ENCODE measurements around the gene RNF183. TPM values are rescaled to one million over a fixed set of nuclear protein-coding genes. Genes with fewer than 3 reads are reported as not detected.

RNF183 gene
- total and polyA plus RNA-seq, 2 of the 4 experiments (the other 2 are of a cell fraction): not detected

DNA sequence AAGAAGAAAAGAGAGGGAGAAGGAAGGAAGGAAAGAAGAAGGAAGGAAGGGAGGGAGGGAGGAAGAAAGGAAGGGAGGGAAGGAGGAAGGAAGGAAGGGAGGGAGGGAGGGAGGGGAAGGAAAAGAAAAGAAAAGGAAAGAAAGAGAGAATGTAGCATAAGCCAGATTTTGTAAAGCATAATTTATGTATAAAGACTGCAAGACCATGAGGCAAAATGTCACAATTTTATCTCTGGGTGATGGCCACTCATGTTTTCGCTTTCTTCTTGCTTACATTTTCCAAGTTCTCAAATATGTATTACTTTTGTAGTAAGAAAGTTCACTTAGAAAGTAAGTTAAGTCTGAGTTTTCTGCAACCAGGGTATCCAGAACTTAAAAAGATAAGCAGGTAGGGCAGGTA, 3.4 kb upstream of the RNF183 start:
- no peak overlapping the region for H3K14ac ChIP-seq (replicated peaks; ENCODE audit: low read depth, low read length)
- H3K79me1 ChIP-seq (ENCODE audit: low read depth in 1 of 2, low read length in 2 of 2): no peaks in the 10 kb centered on the region
- intact Hi-C loops (cut with micrococcal nuclease) (no loop called here), dilution Hi-C loops (cut with HindIII; ENCODE audit: low sequenced_read_pairs, unreplicated experiment) (no loop called here), in situ Hi-C loops (cut with MboI; ENCODE audit: low sequenced_read_pairs) (loop anchor here (10.0 kb wide), 1 partner anchor 348 kb away; no protein-coding TSS in a partner anchor)
- no peak overlapping the region for H3K4me3 ChIP-seq (ENCODE audit: insufficient read depth, low read depth, low read length)
- H4K5ac ChIP-seq (ENCODE audit: low read depth, low read length): no peak overlapping the region
- CTCF ChIA-PET: no interaction called here
- no peak overlapping the region for H2BK20ac ChIP-seq (ENCODE audit: low read depth, low read length)
- ATAC-seq (ENCODE audit: low read depth) (no peak), DNase-seq (no peak)
- H3K4me1 ChIP-seq (ENCODE audit: control insufficient read depth, insufficient read depth, low read length): no peaks in the 10 kb centered on the region
- H3K4ac ChIP-seq (ENCODE audit: low read depth, low read length): no peak overlapping the region
- no peaks in the 10 kb centered on the region for H3K9me1 ChIP-seq (ENCODE audit: insufficient read depth, low read length)
- H2AK9ac ChIP-seq (replicated peaks; ENCODE audit: low read depth, low read length, poor library complexity): no peak overlapping the region
- POLR2A ChIA-PET (ENCODE audit: unreplicated experiment): no interaction called here
- no peak overlapping the region for H3K9ac ChIP-seq (ENCODE audit: low read depth, low read length)
- no peak overlapping the region for H3K4me2 ChIP-seq (ENCODE audit: low read depth, low read length)
- TF ChIP-seq, protein P1, sequence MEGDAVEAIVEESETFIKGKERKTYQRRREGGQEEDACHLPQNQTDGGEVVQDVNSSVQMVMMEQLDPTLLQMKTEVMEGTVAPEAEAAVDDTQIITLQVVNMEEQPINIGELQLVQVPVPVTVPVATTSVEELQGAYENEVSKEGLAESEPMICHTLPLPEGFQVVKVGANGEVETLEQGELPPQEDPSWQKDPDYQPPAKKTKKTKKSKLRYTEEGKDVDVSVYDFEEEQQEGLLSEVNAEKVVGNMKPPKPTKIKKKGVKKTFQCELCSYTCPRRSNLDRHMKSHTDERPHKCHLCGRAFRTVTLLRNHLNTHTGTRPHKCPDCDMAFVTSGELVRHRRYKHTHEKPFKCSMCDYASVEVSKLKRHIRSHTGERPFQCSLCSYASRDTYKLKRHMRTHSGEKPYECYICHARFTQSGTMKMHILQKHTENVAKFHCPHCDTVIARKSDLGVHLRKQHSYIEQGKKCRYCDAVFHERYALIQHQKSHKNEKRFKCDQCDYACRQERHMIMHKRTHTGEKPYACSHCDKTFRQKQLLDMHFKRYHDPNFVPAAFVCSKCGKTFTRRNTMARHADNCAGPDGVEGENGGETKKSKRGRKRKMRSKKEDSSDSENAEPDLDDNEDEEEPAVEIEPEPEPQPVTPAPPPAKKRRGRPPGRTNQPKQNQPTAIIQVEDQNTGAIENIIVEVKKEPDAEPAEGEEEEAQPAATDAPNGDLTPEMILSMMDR (conservative IDR thresholded peaks at IDR 0.05; ENCODE audit: low read depth, low read length): no peak
- no peak for TF ChIP-seq RFX5 (IDR thresholded peaks at IDR 0.05; ENCODE audit: low read depth, low read length)
- no peak for TF ChIP-seq RAD21 (IDR thresholded peaks at IDR 0.05; ENCODE audit: low read length)
- no peak for TF ChIP-seq SMC3 (IDR thresholded peaks at IDR 0.05; ENCODE audit: low read depth, low read length)
- TF ChIP-seq MAZ (IDR thresholded peaks at IDR 0.05; ENCODE audit: borderline replicate concordance, low read depth, low read length): no peak
- H3K18ac ChIP-seq (ENCODE audit: low read depth, low read length): no peak overlapping the region
- no peak overlapping the region for H4K8ac ChIP-seq (ENCODE audit: low read depth in 2 of 2, low read length in 2 of 2)
- no peak overlapping the region for H2BK120ac ChIP-seq (ENCODE audit: low read depth, low read length)
- no peaks in the 10 kb centered on the region for H3K36me3 ChIP-seq (ENCODE audit: control insufficient read depth, insufficient read depth, low read length)
- peaks cover 21% of the 10 kb centered on the region for H3K27me3 ChIP-seq (ENCODE audit: control insufficient read depth, insufficient read depth, low read length)
- no peak overlapping the region for H2AFZ ChIP-seq (replicated peaks; ENCODE audit: low read length, poor library complexity)
- no peak overlapping the region for H2AK5ac ChIP-seq (ENCODE audit: low read depth, low read length)
- WGBS, 2 experiments (ENCODE audit: extremely low coverage in 2 of 2, insufficient read length in 1 of 2): no CpG with 5 or more reads among the region's 1 CpG
- no peak overlapping the region for H2BK15ac ChIP-seq (ENCODE audit: low read depth, low read length)
- no peak overlapping the region for H4K91ac ChIP-seq (ENCODE audit: insufficient read depth, low read depth, low read length)
- no peak overlapping the region for H2BK5ac ChIP-seq (ENCODE audit: low read depth, low read length, poor library complexity, severe bottlenecking)
- no peak overlapping the region for H3K27ac ChIP-seq (ENCODE audit: insufficient read depth, low read length)
- H4K20me1 ChIP-seq (ENCODE audit: insufficient read depth, low read length): no peaks in the 10 kb centered on the region
- no peak overlapping the region for H3K56ac ChIP-seq (ENCODE audit: extremely low read depth, insufficient read depth, low read length)
- H3K23ac ChIP-seq (ENCODE audit: low read depth, low read length): no peak overlapping the region
- no peaks in the 10 kb centered on the region for H3K9me3 ChIP-seq (ENCODE audit: control insufficient read depth, insufficient read depth, low read length)
- no TSS peak for BruUV-seq (replicated peaks)
